ENCODE measurements around the gene XAGE5.
"Not testable (repeated sequence)": the region's sequence is repeated elsewhere in the genome, so short reads cannot be mapped to it uniquely, and the experiment has no call there.

The XAGE5 gene

DNA sequence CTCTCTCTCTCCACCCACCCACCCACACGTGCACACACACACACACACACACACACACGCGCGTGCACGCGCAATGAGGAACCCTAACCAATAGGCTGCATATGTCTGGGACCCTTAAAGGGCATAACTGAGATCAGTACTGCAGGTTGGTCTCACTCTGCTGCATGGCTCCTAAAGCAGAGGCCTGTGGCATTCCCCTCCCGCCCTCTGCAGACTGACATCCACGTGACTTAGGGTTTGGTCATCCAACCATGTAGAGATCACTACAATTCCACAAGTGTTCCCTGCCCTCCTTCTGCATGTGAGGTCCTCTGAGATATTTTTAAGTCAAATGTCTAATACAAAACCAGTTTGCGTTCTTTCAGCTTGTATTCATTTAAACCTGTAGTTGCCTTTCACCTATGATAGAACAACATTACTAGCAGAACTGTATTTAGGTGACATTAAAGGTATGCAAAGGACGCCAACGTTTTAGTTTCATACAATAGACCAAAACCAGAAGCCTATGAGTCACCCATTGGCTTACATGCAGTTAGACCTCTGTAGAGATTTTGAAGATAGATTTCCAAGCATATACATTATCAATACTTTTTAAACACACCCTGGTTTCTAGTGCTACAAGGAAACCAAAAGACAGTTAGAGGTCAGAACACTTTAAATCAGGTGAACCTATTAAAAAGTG is 10.1 kb downstream of the XAGE5 start:
- Histone ChIP-seq H4K8ac (ENCODE audit: low read depth, low read length) (no peak overlapping the region), H3K27me3 (ENCODE audit: insufficient read depth, low read length, poor library complexity) (no peaks in the 10 kb centered on the region), H3K23ac (ENCODE audit: low read length) (no peak overlapping the region), H3K4me1 (ENCODE audit: control insufficient read depth, low read depth, low read length) (no peaks in the 10 kb centered on the region), H2BK120ac (ENCODE audit: low read depth, low read length) (no peak overlapping the region), H2AK5ac (ENCODE audit: low read length) (no peak overlapping the region), H3K36me3 (ENCODE audit: control insufficient read depth, insufficient read depth, low read length) (no peaks in the 10 kb centered on the region), H3K18ac (ENCODE audit: low read length) (no peak overlapping the region), H3K79me2 (ENCODE audit: control insufficient read depth, insufficient read depth, low read length) (no peaks in the 10 kb centered on the region), H3K4me3 (ENCODE audit: low read length) (no peak overlapping the region), H2BK5ac (ENCODE audit: low read length) (no peak overlapping the region), H3K56ac (ENCODE audit: low read length) (no peak overlapping the region), H3K4ac (ENCODE audit: low read depth, low read length) (no peak overlapping the region), H3K9ac (ENCODE audit: low read length) (no peak overlapping the region), H3K4me2 (ENCODE audit: low read length) (no peak overlapping the region), H2BK15ac (replicated peaks; ENCODE audit: low read depth) (no peak overlapping the region), H4K5ac (ENCODE audit: low read length) (no peak overlapping the region), H3K27ac (ENCODE audit: low read depth, low read length) (no peak overlapping the region), H3K79me1 (ENCODE audit: low read length) (no peaks in the 10 kb centered on the region)
- no peak for DNase-seq
- no CpG with 5 or more reads among the region's 11 CpGs for WGBS (ENCODE audit: extremely low coverage, insufficient coverage, low lambda C conversion rate)

DNA sequence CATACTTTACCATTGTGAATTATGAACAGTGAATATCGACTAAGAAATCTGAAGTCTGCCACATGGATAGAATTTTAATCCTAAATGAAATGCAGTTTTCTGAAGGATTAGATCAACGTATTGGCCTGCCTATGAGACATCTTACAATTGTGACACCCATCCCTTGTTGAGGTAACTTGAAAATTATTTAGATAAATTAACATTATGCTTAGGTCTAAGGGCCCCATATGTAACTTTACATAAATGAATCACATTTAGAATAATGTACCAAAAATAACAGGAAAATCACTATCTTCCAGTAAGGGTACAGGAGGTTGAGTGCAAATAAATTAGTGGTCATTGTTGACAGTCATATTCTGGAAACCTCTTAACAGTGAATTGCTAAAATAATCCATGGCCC is 13.5 kb downstream of the XAGE5 start:
- no peaks in the 10 kb centered on the region for H3K79me1 ChIP-seq (ENCODE audit: low read length)
- no peaks in the 10 kb centered on the region for H3K36me3 ChIP-seq (ENCODE audit: control insufficient read depth, insufficient read depth, low read length)
- no peak overlapping the region for H3K56ac ChIP-seq (ENCODE audit: low read length)
- no peaks in the 10 kb centered on the region for H3K4me1 ChIP-seq (ENCODE audit: control insufficient read depth, low read depth, low read length)
- H2BK5ac ChIP-seq (ENCODE audit: low read length), result no peak overlapping the region
- H2BK15ac ChIP-seq (replicated peaks; ENCODE audit: low read depth), result no peak overlapping the region
- no peak overlapping the region for H2BK120ac ChIP-seq (ENCODE audit: low read depth, low read length)
- H3K9ac ChIP-seq (ENCODE audit: low read length), result no peak overlapping the region
- no CpG with 5 or more reads among the region's 2 CpGs for WGBS (ENCODE audit: extremely low coverage, insufficient coverage, low lambda C conversion rate)
- no peak overlapping the region for H3K18ac ChIP-seq (ENCODE audit: low read length)
- no peak overlapping the region for H3K27ac ChIP-seq (ENCODE audit: low read depth, low read length)
- H3K27me3 ChIP-seq (ENCODE audit: insufficient read depth, low read length, poor library complexity), result no peaks in the 10 kb centered on the region
- no peaks in the 10 kb centered on the region for H3K79me2 ChIP-seq (ENCODE audit: control insufficient read depth, insufficient read depth, low read length)
- no peak overlapping the region for H3K4me3 ChIP-seq (ENCODE audit: low read length)
- DNase-seq, result no peak
- no peak overlapping the region for H4K8ac ChIP-seq (ENCODE audit: low read depth, low read length)
- H3K4ac ChIP-seq (ENCODE audit: low read depth, low read length), result no peak overlapping the region
- H3K23ac ChIP-seq (ENCODE audit: low read length), result no peak overlapping the region
- no peak overlapping the region for H4K5ac ChIP-seq (ENCODE audit: low read length)
- no peak overlapping the region for H2AK5ac ChIP-seq (ENCODE audit: low read length)
- no peak overlapping the region for H3K4me2 ChIP-seq (ENCODE audit: low read length)

DNA sequence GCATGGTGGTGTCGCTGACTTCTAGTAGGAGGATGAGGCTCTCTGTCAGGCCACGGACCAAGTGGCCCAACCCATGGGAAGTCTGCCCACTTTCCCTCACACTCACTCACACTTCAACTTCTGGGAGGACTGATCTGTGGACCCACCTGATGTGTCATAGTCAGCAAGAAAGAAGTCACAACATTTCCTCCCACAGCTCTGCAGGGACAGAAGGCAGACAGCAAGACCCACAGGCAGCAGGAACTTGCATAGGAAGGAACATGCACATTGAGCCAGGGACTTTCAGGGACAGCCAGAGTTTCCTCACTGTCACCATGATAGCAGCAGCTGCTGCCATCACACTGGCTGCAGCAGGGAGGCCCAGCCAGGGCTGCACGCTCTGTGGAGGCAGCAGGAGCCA is 19.5 kb downstream of the XAGE5 start:
- Histone ChIP-seq H3K9ac (ENCODE audit: low read length) (no peak overlapping the region), H4K8ac (ENCODE audit: low read depth, low read length) (no peak overlapping the region), H3K27ac (ENCODE audit: low read depth, low read length) (no peak overlapping the region), H4K5ac (ENCODE audit: low read length) (no peak overlapping the region), H3K56ac (ENCODE audit: low read length) (no peak overlapping the region), H3K4me3 (ENCODE audit: low read length) (no peak overlapping the region), H3K79me1 (ENCODE audit: low read length) (no peaks in the 10 kb centered on the region), H3K79me2 (ENCODE audit: control insufficient read depth, insufficient read depth, low read length) (no peaks in the 10 kb centered on the region), H3K36me3 (ENCODE audit: control insufficient read depth, insufficient read depth, low read length) (no peaks in the 10 kb centered on the region), H2AK5ac (ENCODE audit: low read length) (no peak overlapping the region), H2BK5ac (ENCODE audit: low read length) (no peak overlapping the region), H3K4ac (ENCODE audit: low read depth, low read length) (no peak overlapping the region), H2BK15ac (replicated peaks; ENCODE audit: low read depth) (no peak overlapping the region), H3K23ac (ENCODE audit: low read length) (no peak overlapping the region), H2BK120ac (ENCODE audit: low read depth, low read length) (no peak overlapping the region), H3K18ac (ENCODE audit: low read length) (no peak overlapping the region), H3K4me1 (ENCODE audit: control insufficient read depth, low read depth, low read length) (no peaks in the 10 kb centered on the region), H3K27me3 (ENCODE audit: insufficient read depth, low read length, poor library complexity) (no peaks in the 10 kb centered on the region), H3K4me2 (ENCODE audit: low read length) (no peak overlapping the region)
- WGBS (ENCODE audit: extremely low coverage, insufficient coverage, low lambda C conversion rate), result no CpG with 5 or more reads among the region's 3 CpGs
- no peak for DNase-seq

DNA sequence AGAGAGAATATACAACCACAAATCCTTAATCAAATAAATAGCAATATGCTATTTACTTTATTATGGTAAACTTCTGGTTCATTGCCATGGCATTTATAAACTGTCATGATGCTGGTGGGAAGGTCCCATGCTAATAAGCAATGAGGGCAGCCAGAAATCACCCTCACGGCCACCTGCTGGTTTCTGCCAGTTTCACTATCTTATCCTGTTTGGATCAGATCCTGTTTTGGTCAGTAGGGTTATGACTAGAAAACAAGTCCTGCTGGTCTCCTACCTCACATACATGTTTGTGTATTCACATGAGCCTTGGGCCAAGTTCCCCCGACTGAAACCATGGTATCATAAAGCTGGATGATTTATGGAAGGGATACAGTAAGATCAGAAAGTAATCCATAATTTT is 28.1 kb downstream of the XAGE5 start:
- Histone ChIP-seq H3K27ac (ENCODE audit: low read depth, low read length) (no peak overlapping the region), H3K4ac (ENCODE audit: low read depth, low read length) (no peak overlapping the region), H3K79me2 (ENCODE audit: control insufficient read depth, insufficient read depth, low read length) (no peaks in the 10 kb centered on the region), H3K23ac (ENCODE audit: low read length) (no peak overlapping the region), H2BK5ac (ENCODE audit: low read length) (no peak overlapping the region), H3K4me3 (ENCODE audit: low read length) (no peak overlapping the region), H2BK15ac (replicated peaks; ENCODE audit: low read depth) (no peak overlapping the region), H4K8ac (ENCODE audit: low read depth, low read length) (no peak overlapping the region), H2BK120ac (ENCODE audit: low read depth, low read length) (no peak overlapping the region), H3K18ac (ENCODE audit: low read length) (no peak overlapping the region), H3K36me3 (ENCODE audit: control insufficient read depth, insufficient read depth, low read length) (no peaks in the 10 kb centered on the region), H3K4me1 (ENCODE audit: control insufficient read depth, low read depth, low read length) (no peaks in the 10 kb centered on the region), H3K79me1 (ENCODE audit: low read length) (no peaks in the 10 kb centered on the region), H4K5ac (ENCODE audit: low read length) (no peak overlapping the region), H2AK5ac (ENCODE audit: low read length) (no peak overlapping the region), H3K4me2 (ENCODE audit: low read length) (no peak overlapping the region), H3K56ac (ENCODE audit: low read length) (no peak overlapping the region), H3K9ac (ENCODE audit: low read length) (no peak overlapping the region), H3K27me3 (ENCODE audit: insufficient read depth, low read length, poor library complexity) (no peaks in the 10 kb centered on the region)
- no CpG with 5 or more reads among the region's 2 CpGs for WGBS (ENCODE audit: extremely low coverage, insufficient coverage, low lambda C conversion rate)
- no peak for DNase-seq

DNA sequence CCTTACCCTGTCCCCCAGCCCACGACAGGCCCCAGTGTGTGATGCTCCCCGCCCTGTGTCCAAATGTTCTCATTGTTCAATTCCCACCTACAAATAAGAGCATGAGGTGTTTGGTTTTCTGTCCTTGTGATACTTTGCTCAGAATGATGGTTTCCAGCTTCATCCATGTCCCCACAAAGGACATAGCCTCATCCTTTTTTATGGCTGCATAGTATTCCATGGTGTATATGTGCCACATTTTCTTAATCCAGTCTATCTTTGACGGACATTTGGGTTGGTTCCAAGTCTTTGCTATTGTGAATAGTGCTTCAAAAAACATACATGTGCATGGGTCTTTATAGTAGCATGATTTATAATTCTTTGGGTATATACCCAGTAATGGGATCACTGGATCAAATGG is 32.5 kb downstream of the XAGE5 start:
- H3K4me1 ChIP-seq (ENCODE audit: control insufficient read depth, low read depth, low read length); H2AK5ac ChIP-seq (ENCODE audit: low read length); H3K4me3 ChIP-seq (ENCODE audit: low read length); H3K27me3 ChIP-seq (ENCODE audit: insufficient read depth, low read length, poor library complexity); H2BK5ac ChIP-seq (ENCODE audit: low read length); H2BK120ac ChIP-seq (ENCODE audit: low read depth, low read length); H3K27ac ChIP-seq (ENCODE audit: low read depth, low read length); H3K9ac ChIP-seq (ENCODE audit: low read length); DNase-seq; H2BK15ac ChIP-seq (replicated peaks; ENCODE audit: low read depth); H3K4me2 ChIP-seq (ENCODE audit: low read length); H4K5ac ChIP-seq (ENCODE audit: low read length); H3K79me2 ChIP-seq (ENCODE audit: control insufficient read depth, insufficient read depth, low read length); H3K23ac ChIP-seq (ENCODE audit: low read length); H3K79me1 ChIP-seq (ENCODE audit: low read length); H3K4ac ChIP-seq (ENCODE audit: low read depth, low read length); H3K56ac ChIP-seq (ENCODE audit: low read length); H4K8ac ChIP-seq (ENCODE audit: low read depth, low read length); H3K18ac ChIP-seq (ENCODE audit: low read length); H3K36me3 ChIP-seq (ENCODE audit: control insufficient read depth, insufficient read depth, low read length): not testable (repeated sequence)
- no CpG with 5 or more reads among the region's 3 CpGs for WGBS (ENCODE audit: extremely low coverage, insufficient coverage, low lambda C conversion rate)

All from mesendoderm (in vitro differentiated cells).